Esophagus muscularis mucosa (tissue), 4 donors: ENCODE data around the gene LRP5. TPM values are rescaled to one million over a fixed set of nuclear protein-coding genes. Genes with fewer than 3 reads are reported as not detected.

Source experiments
- DNase-seq: peaks from one replicate; pipeline ENCODE4 v3.0.0-alpha.2; 2017; ENCODE audit errors: extremely low spot score
- H3K27ac ChIP-seq, 4 donors: fragments of 200-600 bp; sonication (generic); replicated peaks in 1 of 4; 1 replicate in 3 of 4; 2 replicates in 1 of 4; pipeline ENCODE4 v1.5.1; 2016 to 2019; ENCODE audit warnings: mild to moderate bottlenecking in 1 of 4
- H3K27me3 ChIP-seq, 4 donors: fragments of 200-600 bp; sonication (generic); one replicate each; pipeline versions ENCODE4 v1.5.1 to v1.6.0; 2016 to 2019
- H3K36me3 ChIP-seq, 4 donors: fragments of 200-600 bp; sonication (generic); one replicate each; pipeline ENCODE4 v1.5.1; 2016 to 2019
- H3K4me1 ChIP-seq, 4 donors: fragments of 200-600 bp; sonication (generic); one replicate each; pipeline ENCODE4 v1.5.1; 2016 to 2019
- H3K4me3 ChIP-seq, 4 donors: fragments of 200-600 bp; sonication (generic); 1 replicate in 2 of 4; 2 replicates in 2 of 4; pipeline ENCODE4 v1.5.1; 2016 to 2019; ENCODE audit warnings: mild to moderate bottlenecking in 4 of 4, moderate library complexity in 1 of 4
- H3K9me3 ChIP-seq, 4 donors: fragments of 200-600 bp; sonication (generic); 1 replicate in 3 of 4; 2 replicates in 1 of 4; pipeline ENCODE4 v1.5.1; 2016 to 2019
- EP300 ChIP-seq: sonication (generic); formaldehyde crosslinking; IDR thresholded peaks from one replicate; pipeline ENCODE4 v1.6.1; 2017; ENCODE audit warnings: antibody characterized with exemption
- POLR2A ChIP-seq: fragments of 450-650 bp; IDR thresholded peaks from one replicate; pipeline ENCODE4 v1.6.1; 2017; ENCODE audit warnings: antibody characterized with exemption, moderate library complexity, mild to moderate bottlenecking, low read depth
- POLR2AphosphoS5 ChIP-seq, 2 donors: sonication (generic); formaldehyde crosslinking; IDR thresholded peaks; one replicate each; pipeline ENCODE4 v1.6.1; 2017; ENCODE audit warnings: antibody characterized with exemption in 2 of 2
- WGBS: methylation state at CpG from one replicate; pipeline ENCODE4 v1.1.5; 2018; 5-methylcytosine and 5-hydroxymethylcytosine counted together
- intact Hi-C: fragments of 100-400 bp; cut with DNase I; formaldehyde crosslinking; loops from one replicate; pipeline ENCODE4 v1.15.1; 2023
- total RNA-seq, 4 donors: library from RNA; depleted of rRNA; stranded (reverse); fragments of >200 nt; gene quantifications; one replicate each; pipeline versions ENCODE4 v1.1.0 to v1.2.1, GENCODE V29; 2016
- TF ChIP-seq, protein P1 (sequence below), 3 experiments: fragments of 200-600 bp in 2 of 3; fragments of 450-650 bp in 1 of 3; sonication (generic) in 2 of 3; IDR thresholded peaks; one replicate each; pipeline ENCODE4 v1.5.1; 2017 to 2019; ENCODE audit warnings: antibody characterized with exemption in 3 of 3, mild to moderate bottlenecking in 2 of 3, moderate library complexity in 1 of 3

Gene LRP5
- total RNA-seq, 4 donors from 2014 or later = 34.0 to 78.4 (median 56.2) TPM

- Histone ChIP-seq H3K9me3 (no peaks in the 10 kb centered on the region), H3K4me1 (peaks cover 7 to 43% (median 39%) of the 10 kb centered on the region in 4 donors), H3K27ac (peak overlapping the region in 2 of 4 donors; percentile 57 to 67), H3K4me3 (no peak overlapping the region), H3K36me3 (peaks cover 10 to 62% (median 47%) of the 10 kb centered on the region in 4 donors), H3K27me3 (no peaks in the 10 kb centered on the region)
- intact Hi-C loops = no loop called here
- WGBS = 95% methylated on average over 8 of the region's 8 CpGs
- TF ChIP-seq, protein P1, sequence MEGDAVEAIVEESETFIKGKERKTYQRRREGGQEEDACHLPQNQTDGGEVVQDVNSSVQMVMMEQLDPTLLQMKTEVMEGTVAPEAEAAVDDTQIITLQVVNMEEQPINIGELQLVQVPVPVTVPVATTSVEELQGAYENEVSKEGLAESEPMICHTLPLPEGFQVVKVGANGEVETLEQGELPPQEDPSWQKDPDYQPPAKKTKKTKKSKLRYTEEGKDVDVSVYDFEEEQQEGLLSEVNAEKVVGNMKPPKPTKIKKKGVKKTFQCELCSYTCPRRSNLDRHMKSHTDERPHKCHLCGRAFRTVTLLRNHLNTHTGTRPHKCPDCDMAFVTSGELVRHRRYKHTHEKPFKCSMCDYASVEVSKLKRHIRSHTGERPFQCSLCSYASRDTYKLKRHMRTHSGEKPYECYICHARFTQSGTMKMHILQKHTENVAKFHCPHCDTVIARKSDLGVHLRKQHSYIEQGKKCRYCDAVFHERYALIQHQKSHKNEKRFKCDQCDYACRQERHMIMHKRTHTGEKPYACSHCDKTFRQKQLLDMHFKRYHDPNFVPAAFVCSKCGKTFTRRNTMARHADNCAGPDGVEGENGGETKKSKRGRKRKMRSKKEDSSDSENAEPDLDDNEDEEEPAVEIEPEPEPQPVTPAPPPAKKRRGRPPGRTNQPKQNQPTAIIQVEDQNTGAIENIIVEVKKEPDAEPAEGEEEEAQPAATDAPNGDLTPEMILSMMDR (IDR thresholded peaks at IDR 0.05) = no peak
- DNase-seq = no peak
Measured at GRCh38 chr11:68361702-68362101, 49.3 kb downstream of the LRP5 start.

DNA sequence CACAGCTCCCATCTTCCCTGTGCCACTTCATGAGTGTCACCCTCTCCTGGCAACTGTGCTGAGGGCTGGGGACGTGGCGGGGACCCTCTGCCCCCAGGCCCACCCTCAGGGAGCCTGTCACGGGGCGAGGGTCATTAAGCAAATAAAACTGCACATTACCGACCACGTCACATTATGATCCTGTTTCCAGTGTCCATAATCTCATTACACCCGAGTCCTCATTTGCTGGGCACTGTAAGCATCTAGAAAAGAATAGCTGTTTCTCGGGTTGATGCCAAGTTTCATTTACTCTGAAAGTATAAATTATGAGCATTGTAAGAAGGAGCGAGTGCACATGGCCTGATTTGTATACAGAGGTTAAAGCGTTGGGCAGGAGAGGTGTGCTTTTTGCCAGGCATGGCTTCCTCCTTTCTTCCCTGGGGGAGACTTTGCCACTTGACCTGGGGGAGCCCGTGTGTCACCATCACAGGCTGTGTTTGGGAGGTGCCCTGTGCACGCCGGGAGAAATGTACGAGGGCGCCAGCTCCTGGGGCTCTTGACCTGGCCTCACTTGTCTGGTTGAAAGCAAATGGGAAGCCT is 50.5 kb downstream of the LRP5 start:
- TF ChIP-seq EP300 = no peak
- TF ChIP-seq, protein P1 (IDR thresholded peaks at IDR 0.05) = no peak
- Histone ChIP-seq H3K9me3 (no peaks in the 10 kb centered on the region), H3K4me3 (no peak overlapping the region), H3K27me3 (no peaks in the 10 kb centered on the region), H3K36me3 (peaks cover 15 to 71% (median 55%) of the 10 kb centered on the region in 4 donors), H3K27ac (peak overlapping the region; percentile 57 to 70 (median 62)), H3K4me1 (peaks cover 7 to 31% (median 27%) of the 10 kb centered on the region in 4 donors)
- intact Hi-C loops = no loop called here
- DNase-seq = no peak
- 53% methylated on average over 15 of the region's 15 CpGs for WGBS

- no peaks in the 10 kb centered on the region for H3K27me3 ChIP-seq
- no peak for DNase-seq
- WGBS = 97% methylated on average over 6 of the region's 20 CpGs
- TF ChIP-seq, protein P1 (IDR thresholded peaks at IDR 0.05) = no peak
- TF ChIP-seq EP300 (no peak), POLR2AphosphoS5 (IDR thresholded peaks at IDR 0.05) (no peak), POLR2A (no peak)
- H3K4me3 ChIP-seq = no peak overlapping the region
- H3K9me3 ChIP-seq = no peaks in the 10 kb centered on the region
- peaks cover 0 to 22% (median 20%) of the 10 kb centered on the region in 4 donors for H3K4me1 ChIP-seq
- H3K27ac ChIP-seq = peak overlapping the region in 1 of 4 donors; percentile 70
- intact Hi-C loops = no loop called here
- H3K36me3 ChIP-seq = peaks cover 15 to 68% (median 51%) of the 10 kb centered on the region in 4 donors
Measured at GRCh38 chr11:68363776-68364175, 51.4 kb downstream of the LRP5 start.

GRCh38 chr11:68364581-68364980 is 52.2 kb downstream of the LRP5 start:
- no peaks in the 10 kb centered on the region for H3K9me3 ChIP-seq
- TF ChIP-seq POLR2A = no peak
- TF ChIP-seq EP300 = no peak
- TF ChIP-seq, protein P1 (IDR thresholded peaks at IDR 0.05) = no peak
- TF ChIP-seq POLR2AphosphoS5 (IDR thresholded peaks at IDR 0.05) = no peak
- 91% methylated on average over 5 of the region's 6 CpGs for WGBS
- H3K4me3 ChIP-seq = no peak overlapping the region
- H3K36me3 ChIP-seq = peaks cover 12 to 60% (median 46%) of the 10 kb centered on the region in 4 donors
- intact Hi-C loops = no loop called here
- H3K4me1 ChIP-seq = peaks cover 2 to 28% (median 24%) of the 10 kb centered on the region in 4 donors
- H3K27me3 ChIP-seq = no peaks in the 10 kb centered on the region
- no peak overlapping the region for H3K27ac ChIP-seq
- no peak for DNase-seq

DNA sequence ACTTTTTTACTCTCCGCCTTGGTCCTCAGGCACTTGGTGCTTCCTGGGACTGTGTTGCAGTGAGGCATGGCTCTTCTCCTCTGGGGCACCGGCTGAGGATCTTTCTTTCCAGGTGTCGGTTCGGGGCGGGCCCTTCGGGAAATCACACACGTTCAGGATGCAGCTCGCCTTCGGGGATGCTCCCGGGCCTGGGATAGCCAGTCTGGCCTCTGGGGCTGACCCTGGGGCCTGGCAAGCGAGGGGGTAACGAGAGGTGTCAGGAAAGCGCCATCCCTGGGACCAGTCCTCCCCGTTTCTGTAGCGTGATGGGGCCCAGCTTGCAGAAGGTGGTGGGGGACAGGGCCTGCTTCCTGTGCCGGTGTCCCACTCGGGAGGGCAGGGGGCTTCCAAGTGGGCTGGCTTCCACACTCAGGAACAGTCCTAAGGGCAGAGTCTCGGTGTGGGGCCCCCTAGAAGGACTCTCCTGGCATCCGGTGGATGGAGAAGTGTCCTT is 53.6 kb downstream of the LRP5 start:
- H3K27ac ChIP-seq = no peak overlapping the region
- WGBS = 82% methylated on average over 15 of the region's 19 CpGs
- H3K27me3 ChIP-seq = no peaks in the 10 kb centered on the region
- no peak for DNase-seq
- no peak for TF ChIP-seq POLR2A
- H3K4me3 ChIP-seq = no peak overlapping the region
- H3K4me1 ChIP-seq = peaks cover 16 to 42% (median 39%) of the 10 kb centered on the region in 4 donors
- H3K36me3 ChIP-seq = peaks cover 10 to 50% (median 37%) of the 10 kb centered on the region in 4 donors
- intact Hi-C loops = no loop called here
- no peaks in the 10 kb centered on the region for H3K9me3 ChIP-seq
